GM06990 (cell line): ENCODE results near the gene NSD1.

Source experiments
- DNase-seq: peaks from one replicate; pipeline ENCODE4 v3.0.0-alpha.2; 2011; ENCODE audit not compliant: insufficient read length; ENCODE audit errors: extremely low read depth
- H3K27me3 ChIP-seq: replicated peaks from 2 replicates; pipeline ENCODE4 v1.6.0; 2011; ENCODE audit warnings: low read length; ENCODE audit not compliant: control insufficient read depth, insufficient read depth
- H3K36me3 ChIP-seq: 2 replicates; pipeline ENCODE4 v1.5.1; 2011; ENCODE audit warnings: low read length; ENCODE audit not compliant: control insufficient read depth, insufficient read depth
- H3K4me3 ChIP-seq: replicated peaks from 2 replicates; pipeline ENCODE4 v1.5.1; 2011; ENCODE audit warnings: low read depth, mild to moderate bottlenecking, control low read depth, low read length
- CTCF ChIP-seq: IDR thresholded peaks from 2 replicates; pipeline ENCODE4 v1.5.1; 2011; ENCODE audit warnings: low read length, control low read depth, mild to moderate bottlenecking, inconsistent platforms; ENCODE audit not compliant: insufficient read depth, poor library complexity, severe bottlenecking

NSD1 gene

GRCh38 chr5:177349362-177349647 lies 215.7 kb downstream of the NSD1 start:
- no peak for DNase-seq
- no peak for TF ChIP-seq CTCF
- Histone ChIP-seq H3K4me3 (0 out of 2 replicates have a peak overlapping the region, but pooled peaks have one; percentile 8), H3K36me3 (peaks cover 11% of the 10 kb centered on the region), H3K27me3 (no peaks in the 10 kb centered on the region)

GRCh38 chr5:177349762-177350161 lies 216.2 kb downstream of the NSD1 start:
- Histone ChIP-seq H3K36me3 (peaks cover 11% of the 10 kb centered on the region), H3K4me3 (peak overlapping the region; percentile 81), H3K27me3 (no peaks in the 10 kb centered on the region)
- DNase-seq: no peak
- no peak for TF ChIP-seq CTCF
